Activated B cell treated with CpG ODN at 0.5 μM for 24 hours (primary cell): ENCODE data around the gene UGT2A1. TPM values are rescaled to one million over a fixed set of nuclear protein-coding genes. Genes with fewer than 3 reads are reported as not detected.
"Not testable (repeated sequence)": the region's sequence is repeated elsewhere in the genome, so short reads cannot be mapped to it uniquely, and the experiment has no call there.

Experiments
- ATAC-seq: fragments of 200-7000 bp; cut with Tn5 transposase; one replicate; pipeline ENCODE4 v1.10.0; 2021; ENCODE audit warnings: low read depth, mild to moderate bottlenecking, moderate library complexity
- CTCF ChIA-PET: fragments of 350-600 bp; sonication (Branson Sonifier 250); formaldehyde crosslinking; loops from one replicate; lab custom pipeline; 2021; ENCODE audit warnings: antibody characterized with exemption; lab: Charles Lee
- POLR2A ChIA-PET: fragments of 350-600 bp; sonication (Branson Sonifier 250); formaldehyde crosslinking; loops from one replicate; lab custom pipeline; 2021; ENCODE audit warnings: antibody characterized with exemption; lab: Charles Lee
- DNase-seq: peaks from one replicate; pipeline ENCODE4 v3.0.0; 2022
- H3K27ac Mint-ChIP-seq: one replicate; pipeline ENCODE4 v1.8.0; 2020; ENCODE audit warnings: mixed read lengths
- H3K27me3 Mint-ChIP-seq: one replicate; pipeline ENCODE4 v1.8.0; 2021; ENCODE audit warnings: mixed read lengths
- H3K36me3 Mint-ChIP-seq: one replicate; pipeline ENCODE4 v1.8.0; 2021; ENCODE audit warnings: low read depth, mixed read lengths
- H3K4me1 Mint-ChIP-seq: one replicate; pipeline ENCODE4 v1.8.0; 2021; ENCODE audit warnings: mixed read lengths
- H3K4me3 Mint-ChIP-seq: one replicate; pipeline ENCODE4 v1.8.0; 2020; ENCODE audit warnings: mild to moderate bottlenecking, mixed read lengths
- H3K9me3 Mint-ChIP-seq: one replicate; pipeline ENCODE4 v1.8.0; 2020; ENCODE audit warnings: mixed read lengths
- intact Hi-C: fragments of 100-400 bp; cut with micrococcal nuclease; formaldehyde crosslinking; loops from one replicate; pipeline ENCODE4 v1.15.1; 2024
- total RNA-seq: library from RNA; stranded (reverse); gene quantifications from 2 replicates; pipeline ENCODE4 v1.2.3, GENCODE V29; 2022
- TF ChIP-seq, protein P1 (sequence below): fragments of 200-600 bp; IDR thresholded peaks from one replicate; pipeline ENCODE4 v1.8.0; 2022; ENCODE audit warnings: antibody characterized with exemption, mild to moderate bottlenecking

UGT2A1 gene
- total RNA-seq, 1 donor from 2014 or later: not detected

- TF ChIP-seq, protein P1, sequence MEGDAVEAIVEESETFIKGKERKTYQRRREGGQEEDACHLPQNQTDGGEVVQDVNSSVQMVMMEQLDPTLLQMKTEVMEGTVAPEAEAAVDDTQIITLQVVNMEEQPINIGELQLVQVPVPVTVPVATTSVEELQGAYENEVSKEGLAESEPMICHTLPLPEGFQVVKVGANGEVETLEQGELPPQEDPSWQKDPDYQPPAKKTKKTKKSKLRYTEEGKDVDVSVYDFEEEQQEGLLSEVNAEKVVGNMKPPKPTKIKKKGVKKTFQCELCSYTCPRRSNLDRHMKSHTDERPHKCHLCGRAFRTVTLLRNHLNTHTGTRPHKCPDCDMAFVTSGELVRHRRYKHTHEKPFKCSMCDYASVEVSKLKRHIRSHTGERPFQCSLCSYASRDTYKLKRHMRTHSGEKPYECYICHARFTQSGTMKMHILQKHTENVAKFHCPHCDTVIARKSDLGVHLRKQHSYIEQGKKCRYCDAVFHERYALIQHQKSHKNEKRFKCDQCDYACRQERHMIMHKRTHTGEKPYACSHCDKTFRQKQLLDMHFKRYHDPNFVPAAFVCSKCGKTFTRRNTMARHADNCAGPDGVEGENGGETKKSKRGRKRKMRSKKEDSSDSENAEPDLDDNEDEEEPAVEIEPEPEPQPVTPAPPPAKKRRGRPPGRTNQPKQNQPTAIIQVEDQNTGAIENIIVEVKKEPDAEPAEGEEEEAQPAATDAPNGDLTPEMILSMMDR: no peak
- no peaks in the 10 kb centered on the region for H3K36me3 Mint-ChIP-seq
- H3K27me3 Mint-ChIP-seq: no peaks in the 10 kb centered on the region
- H3K27ac Mint-ChIP-seq: no peak overlapping the region
- ChIA-PET POLR2A (no interaction called here), CTCF (no interaction called here)
- DNase-seq (no peak), ATAC-seq (no peak)
- H3K4me3 Mint-ChIP-seq: no peak overlapping the region
- H3K9me3 Mint-ChIP-seq: no peaks in the 10 kb centered on the region
- intact Hi-C loops: loop anchor here (10.0 kb wide), 1 partner anchor 500 kb away; no protein-coding TSS in a partner anchor
- no peaks in the 10 kb centered on the region for H3K4me1 Mint-ChIP-seq
These were observed 31.8 kb upstream of the UGT2A1 start for GRCh38 chr4:69684804-69685203.

- Mint-ChIP-seq H3K36me3 (no peaks in the 10 kb centered on the region), H3K27me3 (no peaks in the 10 kb centered on the region), H3K27ac (no peak overlapping the region), H3K4me1 (no peaks in the 10 kb centered on the region), H3K4me3 (no peak overlapping the region), H3K9me3 (no peaks in the 10 kb centered on the region)
- ATAC-seq: no peak
- no peak for DNase-seq
- TF ChIP-seq, protein P1: no peak
- POLR2A ChIA-PET: no interaction called here
- intact Hi-C loops: no loop called here
- CTCF ChIA-PET: no interaction called here
These were observed 15.6 kb upstream of the UGT2A1 start for GRCh38 chr4:69668680-69669079.

GRCh38 chr4:69664009-69664408 is 11.0 kb upstream of the UGT2A1 start:
- intact Hi-C loops, DNase-seq, H3K4me1 Mint-ChIP-seq, H3K27ac Mint-ChIP-seq, H3K9me3 Mint-ChIP-seq, H3K27me3 Mint-ChIP-seq, ATAC-seq, H3K4me3 Mint-ChIP-seq, CTCF ChIA-PET, POLR2A ChIA-PET, H3K36me3 Mint-ChIP-seq: not testable (repeated sequence)

GRCh38 chr4:69661130-69661803 is 8.2 kb upstream of the UGT2A1 start:
- H3K4me3 Mint-ChIP-seq, POLR2A ChIA-PET, H3K9me3 Mint-ChIP-seq, CTCF ChIA-PET, H3K4me1 Mint-ChIP-seq, H3K36me3 Mint-ChIP-seq, ATAC-seq, intact Hi-C loops, H3K27ac Mint-ChIP-seq, DNase-seq, H3K27me3 Mint-ChIP-seq: not testable (repeated sequence)

- Mint-ChIP-seq H3K9me3 (peaks cover 2% of the 10 kb centered on the region), H3K27me3 (no peaks in the 10 kb centered on the region), H3K36me3 (no peaks in the 10 kb centered on the region), H3K27ac (no peak overlapping the region), H3K4me1 (no peaks in the 10 kb centered on the region), H3K4me3 (no peak overlapping the region)
- TF ChIP-seq, protein P1: no peak
- ATAC-seq (no peak), DNase-seq (no peak)
- CTCF ChIA-PET: no interaction called here
- POLR2A ChIA-PET: no interaction called here
- intact Hi-C loops: no loop called here
These were observed 5.1 kb upstream of the UGT2A1 start for GRCh38 chr4:69658133-69658532.

DNA sequence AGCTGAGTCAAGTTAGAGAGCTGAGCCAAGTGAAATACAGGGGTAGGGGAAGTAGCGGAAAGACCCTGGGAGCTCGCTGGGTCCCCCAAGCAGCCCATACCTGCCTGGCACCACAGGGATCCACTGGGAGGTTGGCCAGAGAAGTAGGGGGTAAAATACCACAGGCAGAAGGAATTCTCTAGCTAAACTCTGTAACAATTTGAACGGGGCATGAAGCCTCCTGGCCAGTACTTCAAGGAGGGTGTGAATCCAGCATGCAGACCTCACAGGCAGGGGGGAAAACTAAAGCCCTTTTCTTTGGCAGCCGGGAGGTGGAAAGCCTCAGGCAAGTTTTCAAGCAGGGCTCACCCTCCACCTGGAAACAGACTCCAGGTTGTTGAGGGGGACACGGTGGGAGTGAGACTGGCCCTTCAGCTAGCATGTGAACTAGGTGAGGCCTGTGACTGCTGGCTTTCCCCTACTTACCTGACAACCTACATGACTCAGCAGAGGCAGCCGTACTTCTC is 3.7 kb upstream of the UGT2A1 start:
- ATAC-seq: no peak
- H3K4me3 Mint-ChIP-seq: no peak overlapping the region
- POLR2A ChIA-PET: no interaction called here

More for the DNA sequence above, 3.7 kb upstream of the UGT2A1 start:
- no peaks in the 10 kb centered on the region for H3K4me1 Mint-ChIP-seq
- H3K36me3 Mint-ChIP-seq: no peaks in the 10 kb centered on the region
- TF ChIP-seq, protein P1: no peak
- intact Hi-C loops: no loop called here
- no peak overlapping the region for H3K27ac Mint-ChIP-seq
- no peaks in the 10 kb centered on the region for H3K27me3 Mint-ChIP-seq
- no peak for DNase-seq
- CTCF ChIA-PET: no interaction called here
- H3K9me3 Mint-ChIP-seq: no peaks in the 10 kb centered on the region
